Tibial nerve (tissue), 4 donors: Measurements from ENCODE around the gene SORCS2. TPM values are rescaled to one million over a fixed set of nuclear protein-coding genes. Genes with fewer than 3 reads are reported as not detected.

ENCODE experiments used
- DNase-seq, 2 donors: peaks; one replicate each; pipeline ENCODE4 v3.0.0-alpha.2; 2019; ENCODE audit warnings: low spot score in 2 of 2
- H3K27ac ChIP-seq, 4 donors: fragments of 200-600 bp; sonication (generic) in 3 of 4; one replicate each; pipeline ENCODE4 v1.5.1; 2017 to 2019; ENCODE audit warnings: mild to moderate bottlenecking in 1 of 4
- H3K27me3 ChIP-seq, 2 donors: fragments of 200-600 bp; sonication (generic) in 1 of 2; one replicate each; pipeline versions ENCODE4 v1.5.1 to v1.6.0; 2017 to 2019
- H3K36me3 ChIP-seq, 3 donors: fragments of 200-600 bp; sonication (generic); one replicate each; pipeline ENCODE4 v1.5.1; 2018 to 2019
- H3K4me1 ChIP-seq, 4 donors: fragments of 200-600 bp; sonication (generic) in 3 of 4; one replicate each; pipeline ENCODE4 v1.5.1; 2017 to 2019
- H3K4me3 ChIP-seq, 4 donors: fragments of 200-600 bp; sonication (generic) in 3 of 4; one replicate each; pipeline ENCODE4 v1.5.1; 2017 to 2019; ENCODE audit warnings: mild to moderate bottlenecking in 1 of 4, moderate library complexity in 1 of 4
- H3K9me3 ChIP-seq, 4 donors: fragments of 200-600 bp; sonication (generic) in 3 of 4; one replicate each; pipeline ENCODE4 v1.5.1; 2017 to 2019
- CTCF ChIP-seq, 5 experiments: fragments of 200-600 bp in 3 of 5; fragments of 450-650 bp in 2 of 5; sonication (generic) in 3 of 5; IDR thresholded peaks; one replicate each; pipeline ENCODE4 v1.5.1; 2016 to 2019; ENCODE audit warnings: antibody characterized with exemption in 5 of 5, mild to moderate bottlenecking in 3 of 5, moderate library complexity in 2 of 5
- EP300 ChIP-seq, 2 donors: sonication (generic); formaldehyde crosslinking; IDR thresholded peaks; one replicate each; pipeline ENCODE4 v1.6.1; 2017; ENCODE audit warnings: antibody characterized with exemption in 2 of 2, mild to moderate bottlenecking in 1 of 2
- POLR2A ChIP-seq, 2 donors: fragments of 450-650 bp; IDR thresholded peaks; one replicate each; pipeline ENCODE4 v1.6.1; 2017; ENCODE audit warnings: antibody characterized with exemption in 2 of 2, mild to moderate bottlenecking in 2 of 2, moderate library complexity in 2 of 2
- WGBS, 2 donors: methylation state at CpG; one replicate each; pipeline ENCODE4 v1.1.5; 2018; 5-methylcytosine and 5-hydroxymethylcytosine counted together
- total RNA-seq, 4 donors: library from RNA; depleted of rRNA; stranded (reverse); fragments of >200 nt; gene quantifications; one replicate each; pipeline ENCODE4 v1.1.0, GENCODE V29; 2016

SORCS2 gene
- total RNA-seq, 4 donors from 2014 or later: 15.6 to 48.9 (median 38.3) TPM

- DNase-seq: no peak
- Histone ChIP-seq H3K27ac (no peak overlapping the region), H3K27me3 (no peaks in the 10 kb centered on the region), H3K4me3 (no peak overlapping the region), H3K36me3 (peaks cover 0 to 60% (median 0%) of the 10 kb centered on the region in 3 donors), H3K9me3 (no peaks in the 10 kb centered on the region), H3K4me1 (peaks cover 0 to 4% (median 0%) of the 10 kb centered on the region in 4 donors)
- no peak for TF ChIP-seq POLR2A (IDR thresholded peaks at IDR 0.05)
- TF ChIP-seq CTCF (IDR thresholded peaks at IDR 0.05): no peak
- TF ChIP-seq EP300 (IDR thresholded peaks at IDR 0.05): no peak
- WGBS, 2 donors: 96 to 98% methylated on average over 3 of the region's 3 CpGs
Observed at GRCh38 chr4:7665321-7665720, 473.0 kb downstream of the SORCS2 start.

GRCh38 chr4:7666011-7666410 is 473.7 kb downstream of the SORCS2 start:
- Histone ChIP-seq H3K27ac (no peak overlapping the region), H3K4me3 (no peak overlapping the region), H3K36me3 (peaks cover 0 to 66% (median 0%) of the 10 kb centered on the region in 3 donors), H3K4me1 (peaks cover 0 to 4% (median 0%) of the 10 kb centered on the region in 4 donors), H3K27me3 (no peaks in the 10 kb centered on the region), H3K9me3 (peaks cover 0 to 6% (median 0%) of the 10 kb centered on the region in 4 donors)
- TF ChIP-seq POLR2A (IDR thresholded peaks at IDR 0.05) (no peak), CTCF (IDR thresholded peaks at IDR 0.05) (no peak), EP300 (IDR thresholded peaks at IDR 0.05) (no peak)
- no peak for DNase-seq
- 82 to 85% methylated on average over 15 of the region's 15 CpGs for WGBS, 2 donors

- H3K4me1 ChIP-seq: no peaks in the 10 kb centered on the region
- H3K27me3 ChIP-seq: no peaks in the 10 kb centered on the region
- DNase-seq: no peak
- no peak overlapping the region for H3K27ac ChIP-seq
- TF ChIP-seq EP300 (IDR thresholded peaks at IDR 0.05): no peak
- no peak for TF ChIP-seq CTCF (IDR thresholded peaks at IDR 0.05)
- no peak for TF ChIP-seq POLR2A (IDR thresholded peaks at IDR 0.05)
- WGBS, 2 donors: 90 to 91% methylated on average over 6 of the region's 6 CpGs
- peaks cover 0 to 8% (median 0%) of the 10 kb centered on the region in 4 donors for H3K9me3 ChIP-seq
- H3K4me3 ChIP-seq: no peak overlapping the region
- H3K36me3 ChIP-seq: peaks cover 0 to 66% (median 0%) of the 10 kb centered on the region in 3 donors
Observed at GRCh38 chr4:7666744-7667143, 474.4 kb downstream of the SORCS2 start.

GRCh38 chr4:7668271-7668670 is 475.9 kb downstream of the SORCS2 start:
- Histone ChIP-seq H3K4me1 (no peaks in the 10 kb centered on the region), H3K9me3 (peaks cover 0 to 8% (median 0%) of the 10 kb centered on the region in 4 donors), H3K36me3 (peaks cover 0 to 66% (median 0%) of the 10 kb centered on the region in 3 donors), H3K4me3 (no peak overlapping the region), H3K27me3 (no peaks in the 10 kb centered on the region), H3K27ac (no peak overlapping the region)
- TF ChIP-seq POLR2A (IDR thresholded peaks at IDR 0.05) (no peak), CTCF (IDR thresholded peaks at IDR 0.05) (no peak), EP300 (IDR thresholded peaks at IDR 0.05) (no peak)
- WGBS, 2 donors: 75 to 79% methylated on average over 4 of the region's 4 CpGs
- DNase-seq: no peak

GRCh38 chr4:7668826-7669225 is 476.5 kb downstream of the SORCS2 start:
- 53 to 85% methylated on average over 4 of the region's 4 CpGs for WGBS, 2 donors
- Histone ChIP-seq H3K27me3 (no peaks in the 10 kb centered on the region), H3K4me3 (no peak overlapping the region), H3K9me3 (peaks cover 0 to 8% (median 0%) of the 10 kb centered on the region in 4 donors), H3K36me3 (peaks cover 0 to 65% (median 0%) of the 10 kb centered on the region in 3 donors), H3K27ac (no peak overlapping the region), H3K4me1 (no peaks in the 10 kb centered on the region)
- TF ChIP-seq POLR2A (IDR thresholded peaks at IDR 0.05) (no peak), EP300 (IDR thresholded peaks at IDR 0.05) (no peak), CTCF (IDR thresholded peaks at IDR 0.05) (no peak)
- no peak for DNase-seq
